Transverse colon (tissue), 4 donors: ENCODE measurements around the gene TNFRSF19.

Experiments used
- CTCF ChIP-seq, 5 experiments: fragments of 200-600 bp in 3 of 5; fragments of 450-650 bp in 2 of 5; sonication (generic) in 3 of 5; IDR thresholded peaks; 1 replicate in 2 of 5; 2 replicates in 3 of 5; pipeline ENCODE4 v1.5.1; 2016 to 2017; ENCODE audit warnings: antibody characterized with exemption in 5 of 5, inconsistent platforms in 3 of 5, mild to moderate bottlenecking in 2 of 5, moderate library complexity in 1 of 5
- EP300 ChIP-seq: sonication (generic); formaldehyde crosslinking; IDR thresholded peaks from one replicate; pipeline ENCODE4 v1.6.1; 2017; ENCODE audit warnings: antibody characterized with exemption, low read depth
- POLR2A ChIP-seq: fragments of 450-650 bp; IDR thresholded peaks from one replicate; pipeline ENCODE4 v1.6.1; 2016; ENCODE audit warnings: antibody characterized with exemption, mild to moderate bottlenecking, moderate library complexity
- POLR2AphosphoS5 ChIP-seq, 3 donors: sonication (generic); formaldehyde crosslinking; IDR thresholded peaks; one replicate each; pipeline ENCODE4 v1.6.1; 2016; ENCODE audit warnings: antibody characterized with exemption in 3 of 3

DNA sequence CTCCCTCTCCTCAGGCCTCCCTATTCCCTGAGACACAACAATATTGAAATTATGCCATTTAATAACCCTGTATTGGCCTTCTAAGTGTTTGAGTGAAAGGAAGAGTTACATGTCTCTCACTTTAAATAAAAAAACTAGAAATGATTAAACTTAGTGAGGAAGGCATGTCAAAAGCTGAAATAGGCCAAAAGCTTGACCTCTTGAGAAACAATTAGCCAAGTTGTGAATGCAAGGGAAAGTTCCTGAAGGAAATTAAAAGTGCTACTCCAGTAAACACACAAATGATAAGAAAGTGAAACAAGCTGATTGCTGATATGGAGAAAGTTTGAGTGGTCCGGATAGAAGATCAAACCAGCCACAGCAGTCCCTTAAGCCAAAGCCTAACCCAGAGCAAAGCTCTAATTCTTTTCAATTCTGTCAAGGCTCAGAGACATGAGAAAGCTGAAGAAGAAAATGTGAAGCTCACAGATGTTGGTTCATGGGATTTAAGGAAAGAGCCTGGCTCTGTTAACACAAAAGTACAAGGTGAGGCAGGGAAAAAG lies 127.6 kb downstream of the TNFRSF19 start:
- TF ChIP-seq CTCF (IDR thresholded peaks at IDR 0.05) (no peak), POLR2AphosphoS5 (IDR thresholded peaks at IDR 0.05) (no peak), POLR2A (no peak), EP300 (no peak)
